GM04504 (cell line): ENCODE results near the gene ZP4.

Experiments used
- DNase-seq: peaks from one replicate; pipeline ENCODE4 v3.0.0-alpha.2; 2012; ENCODE audit warnings: low read depth

The ZP4 gene

DNA sequence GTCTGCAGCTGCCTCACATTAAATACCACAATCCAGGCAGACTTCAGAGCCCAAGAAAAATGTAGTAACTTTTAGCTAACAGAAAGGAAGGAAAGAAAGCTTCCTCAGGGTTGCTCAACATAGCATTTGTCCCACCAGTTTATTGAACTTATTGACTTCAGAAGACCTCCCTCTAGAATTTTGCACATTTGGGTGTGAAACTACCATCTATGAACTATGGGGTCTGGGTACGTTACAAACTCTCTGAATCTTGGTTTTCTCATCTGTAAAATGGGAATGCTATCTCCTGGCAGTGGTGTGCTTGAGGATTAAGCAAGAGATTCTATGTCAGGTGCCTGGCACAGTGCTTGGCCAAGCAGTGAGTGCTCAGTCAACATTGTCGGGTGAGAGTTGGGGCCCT is at the start of gene ZP4:
ZP4 (minus strand) TSS at position 101 of the 400 bp plus-strand sequence. CDS start 287 bp downstream, outside the sequence.
- no peak for DNase-seq

- no peak for DNase-seq
Observed at GRCh38 chr1:237938553-237938952, 47.8 kb upstream of the ZP4 start.

DNA sequence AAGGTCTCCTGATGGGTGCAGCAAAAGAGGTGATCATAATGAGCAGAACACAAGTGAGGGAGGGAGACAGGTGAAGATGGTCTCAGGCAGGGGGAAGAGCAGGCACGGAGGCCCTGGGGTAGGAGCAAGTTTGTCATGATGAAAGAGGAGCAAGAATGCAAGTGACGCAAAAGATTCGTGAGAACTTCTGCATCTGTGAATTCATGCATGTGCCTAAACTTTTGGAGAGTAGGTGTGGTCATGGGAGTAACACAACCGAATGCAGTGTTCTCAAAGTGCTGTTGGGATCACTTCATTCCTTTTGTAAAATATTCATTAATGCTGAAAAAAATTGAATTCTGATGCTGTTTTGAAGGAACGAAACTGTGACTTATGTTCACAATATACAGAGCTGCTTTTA is 47.3 kb upstream of the ZP4 start:
- DNase-seq: no peak

DNA sequence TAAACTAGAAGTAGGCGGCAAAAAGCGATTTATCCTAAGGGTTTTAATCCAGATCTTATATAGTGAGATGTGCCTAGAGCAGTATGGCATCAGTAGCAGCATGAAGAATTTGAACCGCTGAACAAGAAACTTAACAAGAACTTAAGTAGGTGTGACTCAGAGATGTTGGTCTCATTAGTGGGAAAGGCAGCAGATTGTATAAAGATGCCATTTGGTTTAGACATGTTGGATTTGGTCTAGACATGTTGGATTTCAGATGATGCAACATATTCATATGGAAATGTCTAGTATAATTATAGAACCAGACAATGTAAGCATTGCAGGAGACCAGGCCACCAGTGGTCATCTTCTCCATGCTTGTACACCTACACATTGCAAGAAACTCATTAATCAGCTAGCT is 42.1 kb upstream of the ZP4 start:
- no peak for DNase-seq

DNA sequence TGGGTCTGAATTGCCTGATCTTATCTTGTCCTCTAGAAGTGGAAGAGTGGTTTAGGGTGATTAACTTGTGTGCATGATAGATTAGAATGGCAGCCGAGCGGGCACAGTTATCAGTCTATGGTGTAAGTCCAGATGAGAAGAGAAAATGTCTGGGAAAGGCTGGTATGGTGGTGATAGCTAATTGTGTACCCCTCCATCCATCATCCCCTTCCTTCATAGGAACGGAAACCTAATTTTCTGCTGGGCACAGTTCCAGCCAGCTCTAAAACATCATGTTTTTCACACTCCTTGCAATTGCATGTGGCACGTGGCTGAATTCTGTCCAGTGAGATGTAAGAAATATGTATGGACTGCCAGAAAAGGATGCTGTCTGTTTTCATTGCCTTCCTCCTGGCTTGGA is 40.9 kb upstream of the ZP4 start:
- no peak for DNase-seq

GRCh38 chr1:237927198-237927597 is 36.5 kb upstream of the ZP4 start:
- no peak for DNase-seq

- no peak for DNase-seq
Observed at GRCh38 chr1:237921306-237921705, 30.6 kb upstream of the ZP4 start.

- no peak for DNase-seq
Observed at GRCh38 chr1:237913345-237913744, 22.6 kb upstream of the ZP4 start.

- DNase-seq: no peak
Observed at GRCh38 chr1:237911911-237912310, 21.2 kb upstream of the ZP4 start.

- no peak for DNase-seq
Observed at GRCh38 chr1:237910834-237911233, 20.1 kb upstream of the ZP4 start.

GRCh38 chr1:237903961-237904360 is 13.2 kb upstream of the ZP4 start:
- DNase-seq: no peak

GRCh38 chr1:237902960-237903743 is 12.4 kb upstream of the ZP4 start:
- DNase-seq: no peak

DNA sequence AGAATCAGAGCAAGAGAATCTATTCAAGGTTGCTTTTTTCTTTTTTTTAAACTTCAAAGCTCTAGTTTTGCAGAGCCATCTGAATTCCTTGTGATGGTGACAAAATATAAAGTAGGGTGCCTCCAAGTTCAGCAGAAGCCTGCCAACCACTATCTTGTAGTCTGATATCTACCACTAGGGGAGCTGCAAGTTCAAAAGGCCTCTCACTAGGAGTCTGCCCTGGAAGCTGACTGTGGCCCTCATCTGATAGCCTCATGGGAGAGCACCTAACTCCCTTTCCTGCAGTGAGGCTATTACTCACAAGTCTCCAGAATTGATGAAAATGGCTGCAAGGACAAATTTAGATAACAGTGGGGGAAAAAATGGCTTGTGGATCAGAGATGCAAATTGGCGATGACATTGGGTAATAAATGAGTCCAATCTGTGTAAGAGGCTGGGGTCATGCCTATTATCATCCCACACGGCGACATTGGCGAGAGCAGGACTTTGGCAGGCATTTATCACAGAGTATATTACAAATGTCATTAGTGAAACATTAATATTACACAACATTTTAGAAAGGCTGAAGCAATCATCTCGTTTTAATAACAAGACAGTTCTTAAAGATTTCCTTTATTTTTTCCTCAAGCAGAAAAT is 10.7 kb upstream of the ZP4 start:
- DNase-seq: no peak

GRCh38 chr1:237895630-237896029 is 4.9 kb upstream of the ZP4 start:
- no peak for DNase-seq

- no peak for DNase-seq
Observed at GRCh38 chr1:237894131-237894530, 3.4 kb upstream of the ZP4 start.

GRCh38 chr1:237891979-237892378 is 1.3 kb upstream of the ZP4 start:
- no peak for DNase-seq

GRCh38 chr1:237891266-237891665 is 544 bp upstream of the ZP4 start:
- no peak for DNase-seq

DNA sequence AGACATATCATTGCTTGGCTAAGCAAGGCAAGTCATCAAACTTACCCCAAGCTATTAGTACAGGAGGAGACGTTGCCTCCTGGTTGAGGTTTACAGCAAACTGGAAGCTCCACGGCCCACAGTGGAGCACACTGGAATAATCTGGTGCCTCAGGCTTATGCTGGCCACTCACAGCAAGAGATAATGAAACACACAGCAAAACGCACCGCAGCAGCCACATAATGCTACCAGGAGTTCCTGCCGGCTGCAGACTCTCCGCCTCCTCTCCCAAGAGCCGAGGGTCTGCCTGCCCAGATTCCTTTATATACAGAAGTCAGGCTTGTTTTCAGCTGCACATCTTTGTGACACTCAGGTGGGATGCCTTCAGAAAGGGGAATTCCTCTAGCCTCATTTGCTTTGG is 306 bp downstream of the ZP4 start:
- no peak for DNase-seq

DNA sequence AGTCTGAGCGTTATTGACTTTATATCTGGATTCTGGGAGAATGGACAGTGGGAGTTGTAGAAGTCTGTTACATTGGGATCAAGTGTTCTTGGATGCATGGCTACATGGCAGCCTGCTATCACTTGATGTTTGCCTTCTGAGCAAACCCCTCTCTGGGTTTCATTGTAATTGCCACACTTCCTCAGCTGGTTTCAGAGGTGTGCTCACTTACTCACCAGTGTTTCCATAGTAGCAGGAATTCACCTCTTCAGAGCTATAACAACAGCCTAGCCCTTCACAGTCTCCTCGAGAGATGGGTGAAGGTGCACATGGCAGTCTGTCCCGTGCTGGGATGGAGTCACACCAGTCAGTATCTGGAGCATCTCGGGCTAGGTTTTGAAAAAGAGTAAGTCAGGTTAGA is 2.6 kb downstream of the ZP4 start:
- DNase-seq: no peak

DNA sequence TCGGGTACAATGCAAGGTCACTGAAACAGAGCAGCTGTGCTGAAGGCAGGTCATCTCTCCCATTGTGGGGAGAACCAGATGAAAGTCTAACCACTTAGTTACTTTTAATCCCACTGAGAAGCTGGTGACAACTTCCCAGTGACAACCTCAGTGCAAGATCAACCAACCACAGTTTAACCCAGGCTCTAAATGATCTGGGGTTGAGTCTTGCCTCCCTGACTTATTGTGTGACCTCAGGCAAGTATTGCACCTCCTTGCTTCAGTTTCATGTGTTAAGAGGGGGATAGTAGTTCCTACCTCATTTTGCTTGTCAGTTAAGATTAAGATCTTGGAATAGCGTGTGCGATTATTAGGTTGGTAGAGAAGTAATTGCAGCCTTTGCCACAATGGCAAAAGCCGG is 3.2 kb downstream of the ZP4 start:
- no peak for DNase-seq

GRCh38 chr1:237884237-237884636 is 6.5 kb downstream of the ZP4 start:
- no peak for DNase-seq

DNA sequence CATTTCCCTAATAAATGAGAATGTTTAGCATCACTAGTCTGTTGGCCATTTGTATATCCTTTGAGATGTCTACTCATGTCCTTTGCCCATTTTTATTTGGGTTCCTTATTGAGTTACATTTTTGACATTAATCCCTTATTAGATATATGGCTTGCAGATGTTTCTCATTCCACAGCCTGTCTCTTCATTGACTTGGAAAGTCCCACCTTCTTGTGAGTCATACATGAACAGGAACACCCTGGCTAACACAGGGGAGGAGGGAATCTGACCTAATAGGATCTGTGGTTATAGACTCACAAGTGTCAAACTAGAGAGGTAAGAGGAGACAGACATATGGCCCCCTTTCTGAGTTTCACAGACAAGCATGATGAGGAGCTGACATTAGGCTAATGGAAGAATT is 11.5 kb downstream of the ZP4 start:
- no peak for DNase-seq

GRCh38 chr1:237878406-237878805 is 12.3 kb downstream of the ZP4 start:
- no peak for DNase-seq

GRCh38 chr1:237877631-237878030 is 13.1 kb downstream of the ZP4 start:
- DNase-seq: no peak
